ENCODE measurements around the gene GDF10. TPM values are rescaled to one million over a fixed set of nuclear protein-coding genes. Genes with fewer than 3 reads are reported as not detected.

The GDF10 gene
- total RNA-seq, 2 donors from 2014 or later: 0.63 to 1.9 TPM

DNA sequence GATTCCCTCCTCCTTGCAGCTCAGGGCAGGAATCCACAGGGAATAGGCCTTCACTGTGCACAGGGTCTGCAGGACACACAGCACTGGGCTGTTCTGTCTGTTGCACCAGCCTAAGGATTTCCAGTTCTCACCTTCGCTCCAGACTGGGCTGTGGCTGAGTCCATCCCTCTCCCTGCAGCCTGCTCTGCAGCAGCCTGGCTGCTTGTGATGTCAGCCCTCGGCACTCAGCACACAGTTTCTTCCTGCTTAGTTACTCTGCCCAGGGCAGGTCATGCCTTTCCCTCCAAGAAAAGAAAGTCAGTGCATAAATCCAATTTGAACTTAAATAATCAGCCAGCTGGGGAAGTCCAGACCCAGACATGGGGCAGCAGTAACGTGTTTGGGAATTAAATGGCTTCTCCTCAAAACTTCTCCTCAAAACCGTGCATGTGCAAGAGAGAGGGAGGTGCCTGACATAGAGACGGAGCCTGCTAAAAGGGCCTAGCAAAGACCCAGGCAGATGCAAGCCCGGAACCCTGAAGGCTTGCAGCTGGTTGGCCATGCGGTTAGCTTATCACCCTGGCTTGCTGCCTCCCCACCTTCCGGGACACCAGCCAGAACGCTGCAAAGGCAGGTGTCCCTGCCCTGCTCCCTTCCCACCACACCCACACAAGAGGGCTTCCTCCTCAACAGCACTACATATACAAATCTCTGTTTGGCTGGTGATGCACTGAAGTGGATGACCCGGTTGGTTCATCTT, 11.4 kb downstream of the GDF10 start:
- H3K36me3 ChIP-seq: no peaks in the 10 kb centered on the region
- H3K9me3 ChIP-seq: no peaks in the 10 kb centered on the region
- TF ChIP-seq, protein P1, sequence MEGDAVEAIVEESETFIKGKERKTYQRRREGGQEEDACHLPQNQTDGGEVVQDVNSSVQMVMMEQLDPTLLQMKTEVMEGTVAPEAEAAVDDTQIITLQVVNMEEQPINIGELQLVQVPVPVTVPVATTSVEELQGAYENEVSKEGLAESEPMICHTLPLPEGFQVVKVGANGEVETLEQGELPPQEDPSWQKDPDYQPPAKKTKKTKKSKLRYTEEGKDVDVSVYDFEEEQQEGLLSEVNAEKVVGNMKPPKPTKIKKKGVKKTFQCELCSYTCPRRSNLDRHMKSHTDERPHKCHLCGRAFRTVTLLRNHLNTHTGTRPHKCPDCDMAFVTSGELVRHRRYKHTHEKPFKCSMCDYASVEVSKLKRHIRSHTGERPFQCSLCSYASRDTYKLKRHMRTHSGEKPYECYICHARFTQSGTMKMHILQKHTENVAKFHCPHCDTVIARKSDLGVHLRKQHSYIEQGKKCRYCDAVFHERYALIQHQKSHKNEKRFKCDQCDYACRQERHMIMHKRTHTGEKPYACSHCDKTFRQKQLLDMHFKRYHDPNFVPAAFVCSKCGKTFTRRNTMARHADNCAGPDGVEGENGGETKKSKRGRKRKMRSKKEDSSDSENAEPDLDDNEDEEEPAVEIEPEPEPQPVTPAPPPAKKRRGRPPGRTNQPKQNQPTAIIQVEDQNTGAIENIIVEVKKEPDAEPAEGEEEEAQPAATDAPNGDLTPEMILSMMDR (IDR thresholded peaks at IDR 0.05): no peak
- H3K4me3 ChIP-seq: no peak overlapping the region
- no peak overlapping the region for H3K27ac ChIP-seq
- H3K27me3 ChIP-seq: no peaks in the 10 kb centered on the region
- no peak for DNase-seq (ENCODE audit: low spot score)
- peaks cover 0 to 10% of the 10 kb centered on the region in 2 donors for H3K4me1 ChIP-seq

DNA sequence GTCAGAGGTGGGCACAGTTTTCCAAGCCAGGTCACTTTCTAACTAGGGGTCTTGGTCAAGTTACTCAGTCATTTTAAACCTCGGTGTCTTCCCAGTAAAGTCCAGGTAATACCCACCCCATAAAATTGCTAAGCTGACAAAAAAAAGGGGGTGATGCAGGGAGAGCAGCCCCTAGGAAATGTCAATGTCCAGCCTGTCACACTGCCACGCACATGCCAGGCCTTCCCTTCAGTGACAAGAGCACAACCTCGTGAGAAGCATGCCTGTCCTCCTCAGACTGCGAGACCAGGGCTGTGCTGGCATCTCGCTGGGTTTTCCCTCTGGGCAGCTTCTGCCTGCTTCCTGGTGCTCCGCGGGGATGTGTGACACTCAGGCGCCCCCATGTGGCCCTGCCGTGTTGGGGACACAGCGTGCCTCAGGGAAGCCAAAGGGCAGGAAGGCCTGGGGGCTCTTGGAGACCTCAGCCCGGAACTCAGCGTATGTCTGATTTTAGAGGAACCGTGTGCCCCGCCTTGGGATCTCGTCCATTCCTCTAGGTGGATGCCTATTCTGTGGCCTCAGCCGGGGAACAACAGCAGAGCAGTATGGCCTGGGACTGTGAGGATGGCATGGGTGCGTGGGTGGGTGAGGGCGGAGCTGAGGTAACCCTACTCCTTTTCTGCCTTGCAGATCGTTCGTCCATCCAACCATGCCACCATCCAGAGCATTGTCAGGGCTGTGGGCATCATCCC, 12.1 kb downstream of the GDF10 start:
- H3K4me1 ChIP-seq: peaks cover 0 to 10% of the 10 kb centered on the region in 2 donors
- no peak overlapping the region for H3K27ac ChIP-seq
- H3K36me3 ChIP-seq: no peaks in the 10 kb centered on the region
- TF ChIP-seq, protein P1 (IDR thresholded peaks at IDR 0.05): peak; percentile 71 to 92
- no peak overlapping the region for H3K4me3 ChIP-seq
- H3K9me3 ChIP-seq: no peaks in the 10 kb centered on the region
- H3K27me3 ChIP-seq: no peaks in the 10 kb centered on the region
- peak; percentile 88 for DNase-seq (ENCODE audit: low spot score)

DNA sequence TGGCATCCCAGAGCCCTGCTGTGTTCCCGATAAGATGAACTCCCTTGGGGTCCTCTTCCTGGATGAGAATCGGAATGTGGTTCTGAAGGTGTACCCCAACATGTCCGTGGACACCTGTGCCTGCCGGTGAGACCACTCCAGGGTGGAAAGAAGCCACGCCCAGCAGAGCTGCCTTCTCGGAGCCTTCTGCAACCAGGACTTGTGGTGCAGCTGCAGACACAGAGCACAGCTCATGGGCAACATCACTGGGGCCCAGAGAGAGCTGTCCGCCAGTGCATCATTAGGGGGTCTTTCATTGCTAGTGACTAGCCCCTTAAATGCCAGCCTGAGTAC, 12.6 kb downstream of the GDF10 start:
- no peak for DNase-seq (ENCODE audit: low spot score)
- TF ChIP-seq, protein P1 (IDR thresholded peaks at IDR 0.05): no peak
- H3K4me1 ChIP-seq: peaks cover 0 to 10% of the 10 kb centered on the region in 2 donors

DNA sequence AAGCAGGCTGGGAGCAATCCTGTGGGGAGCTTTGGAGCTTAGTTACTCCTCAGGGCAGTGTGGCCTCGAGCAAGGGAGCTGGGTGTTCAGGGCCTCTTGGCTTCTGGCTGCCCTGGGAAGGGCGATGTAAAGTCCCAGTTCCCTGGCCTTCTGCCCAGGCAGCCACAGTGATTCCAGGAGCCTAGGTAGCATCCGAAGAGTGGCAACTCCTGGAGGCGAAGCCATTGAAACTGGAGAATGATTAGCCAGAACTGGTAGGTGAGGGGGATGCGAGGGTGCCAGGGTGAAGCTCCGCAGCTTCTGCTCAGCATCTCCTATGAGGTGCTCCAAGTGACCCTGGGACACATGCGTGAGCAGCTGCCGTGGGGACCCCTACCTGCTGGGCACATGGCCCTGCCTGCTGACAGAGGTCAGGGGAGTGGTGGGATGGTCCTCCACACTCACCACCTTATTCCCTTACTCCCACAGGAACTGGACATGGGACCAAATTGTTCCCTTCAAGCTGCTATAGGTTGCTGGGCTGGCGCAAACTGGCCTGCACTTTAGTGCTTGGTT, 14.5 kb downstream of the GDF10 start:
- no peaks in the 10 kb centered on the region for H3K27me3 ChIP-seq
- no peak for DNase-seq (ENCODE audit: low spot score)
- TF ChIP-seq, protein P1 (IDR thresholded peaks at IDR 0.05): no peak
- peaks cover 0 to 10% of the 10 kb centered on the region in 2 donors for H3K4me1 ChIP-seq
- H3K4me3 ChIP-seq: no peak overlapping the region
- H3K27ac ChIP-seq: no peak overlapping the region
- H3K9me3 ChIP-seq: no peaks in the 10 kb centered on the region
- no peaks in the 10 kb centered on the region for H3K36me3 ChIP-seq

More for the DNA sequence above, 12.6 kb downstream of the GDF10 start:
- no peaks in the 10 kb centered on the region for H3K27me3 ChIP-seq
- no peak overlapping the region for H3K27ac ChIP-seq
- no peaks in the 10 kb centered on the region for H3K36me3 ChIP-seq
- H3K9me3 ChIP-seq: no peaks in the 10 kb centered on the region
- no peak overlapping the region for H3K4me3 ChIP-seq

DNA sequence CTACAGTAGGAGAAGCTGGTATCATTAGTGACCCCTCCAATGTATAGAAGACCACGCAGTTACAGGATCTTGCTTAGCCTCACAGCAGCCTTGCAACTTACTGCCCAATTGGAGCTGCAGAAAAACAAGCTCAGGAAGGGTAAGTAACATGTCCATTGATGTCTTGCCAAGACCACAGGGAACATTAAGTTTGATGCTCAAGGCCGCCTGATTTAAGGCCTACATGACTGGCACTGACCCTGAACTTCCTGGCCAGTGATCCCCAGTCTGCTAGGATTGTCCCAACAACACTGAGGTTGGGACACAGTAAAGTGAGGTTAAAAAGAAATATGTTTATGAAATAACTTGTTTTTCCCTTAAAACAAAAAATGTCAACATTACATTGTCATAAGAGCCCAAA, 15.4 kb downstream of the GDF10 start:
- no peak overlapping the region for H3K27ac ChIP-seq
- H3K27me3 ChIP-seq: no peaks in the 10 kb centered on the region
- TF ChIP-seq, protein P1 (IDR thresholded peaks at IDR 0.05): no peak
- H3K4me1 ChIP-seq: peaks cover 0 to 10% of the 10 kb centered on the region in 2 donors
- H3K9me3 ChIP-seq: no peaks in the 10 kb centered on the region
- H3K4me3 ChIP-seq: no peak overlapping the region
- H3K36me3 ChIP-seq: no peaks in the 10 kb centered on the region
- DNase-seq (ENCODE audit: low spot score): no peak

Data from right atrium auricular region (tissue), 2 donors.